Hepatocyte (in vitro differentiated cells): ENCODE results near the gene KRT10.

Experiments
- EZH2 ChIP-seq: fragments of 200-600 bp; sonication (generic); IDR thresholded peaks from 2 replicates; pipeline ENCODE4 v1.6.1; 2016; ENCODE audit warnings: antibody characterized with exemption, mild to moderate bottlenecking, borderline replicate concordance
- EZH2phosphoT487 ChIP-seq: fragments of 200-600 bp; sonication (generic); IDR thresholded peaks from one replicate; pipeline ENCODE4 v1.6.1; 2018; ENCODE audit warnings: antibody characterized with exemption, mild to moderate bottlenecking, low read depth, moderate library complexity; ENCODE audit not compliant: unreplicated experiment, severe bottlenecking

- no peak for TF ChIP-seq EZH2phosphoT487
- TF ChIP-seq EZH2, result no peak
Measured at GRCh38 chr17:40859536-40859935, 37.1 kb upstream of the KRT10 start.
